H9 (cell line): Measurements from ENCODE around the gene TMC8. TPM values are rescaled to one million over a fixed set of nuclear protein-coding genes. Genes with fewer than 3 reads are reported as not detected.

Experiments
- DNase-seq: peaks from one replicate; pipeline ENCODE4 v3.0.0-alpha.2; 2017
- H2AFZ ChIP-seq: one replicate; pipeline ENCODE4 v1.6.1; 2013; ENCODE audit warnings: mild to moderate bottlenecking, low read length, control low read depth, moderate library complexity
- H2AK5ac ChIP-seq: 2 replicates; pipeline ENCODE4 v1.6.1; 2013; ENCODE audit warnings: low read length, control low read depth, mixed read lengths; ENCODE audit not compliant: insufficient read length
- H2BK120ac ChIP-seq: one replicate; pipeline ENCODE4 v1.6.1; 2013; ENCODE audit warnings: low read depth, mild to moderate bottlenecking, low read length, control low read depth, inconsistent platforms; ENCODE audit not compliant: poor library complexity, severe bottlenecking
- H2BK12ac ChIP-seq: 2 replicates; pipeline ENCODE4 v1.6.1; 2013; ENCODE audit warnings: low read length, control low read depth, mixed read lengths, low read depth; ENCODE audit not compliant: insufficient read length
- H2BK15ac ChIP-seq: 2 replicates; pipeline ENCODE4 v1.6.1; 2013; ENCODE audit warnings: low read depth, low read length, control low read depth
- H2BK20ac ChIP-seq: one replicate; pipeline ENCODE4 v1.6.1; 2013; ENCODE audit warnings: low read depth, mild to moderate bottlenecking, low read length, control low read depth, inconsistent platforms; ENCODE audit not compliant: poor library complexity, severe bottlenecking
- H2BK5ac ChIP-seq: 2 replicates; pipeline ENCODE4 v1.6.1; 2013; ENCODE audit warnings: low read length, control low read depth, mixed read lengths; ENCODE audit not compliant: insufficient read length
- H3K14ac ChIP-seq: 2 replicates; pipeline ENCODE4 v1.6.1; 2013; ENCODE audit warnings: low read length, control low read depth; ENCODE audit not compliant: insufficient read depth
- H3K18ac ChIP-seq: 2 replicates; pipeline ENCODE4 v1.6.1; 2013; ENCODE audit warnings: low read depth, mild to moderate bottlenecking, mixed read lengths, low read length, control low read depth; ENCODE audit not compliant: insufficient read length
- H3K23ac ChIP-seq: 2 replicates; pipeline ENCODE4 v1.6.1; 2013; ENCODE audit warnings: low read length, control low read depth, mixed read lengths, low read depth; ENCODE audit not compliant: insufficient read length
- H3K23me2 ChIP-seq: 2 replicates; pipeline ENCODE4 v1.6.1; 2013; ENCODE audit warnings: low read depth, mild to moderate bottlenecking, mixed read lengths, low read length, control low read depth; ENCODE audit not compliant: insufficient read length, poor library complexity, severe bottlenecking
- H3K27ac ChIP-seq: 2 replicates; pipeline ENCODE4 v1.5.1; 2013; ENCODE audit warnings: low read length, control low read depth, mixed read lengths, low read depth; ENCODE audit not compliant: insufficient read length
- H3K27me3 ChIP-seq: 2 replicates; pipeline ENCODE4 v1.6.1; 2013; ENCODE audit warnings: low read length, control low read depth, inconsistent platforms; ENCODE audit not compliant: insufficient read depth
- H3K4ac ChIP-seq: 2 replicates; pipeline ENCODE4 v1.6.1; 2013; ENCODE audit warnings: low read depth, mild to moderate bottlenecking, control low read depth, inconsistent platforms, low read length, moderate library complexity
- H3K4me1 ChIP-seq: 2 replicates; pipeline ENCODE4 v1.6.1; 2013; ENCODE audit warnings: low read length, control low read depth, inconsistent platforms; ENCODE audit not compliant: insufficient read depth
- H3K4me2 ChIP-seq: 2 replicates; pipeline ENCODE4 v1.6.1; 2013; ENCODE audit warnings: low read length, control low read depth, mixed read lengths; ENCODE audit not compliant: insufficient read length, insufficient read depth
- H3K56ac ChIP-seq: 2 replicates; pipeline ENCODE4 v1.6.1; 2013; ENCODE audit warnings: low read depth, mild to moderate bottlenecking, mixed read lengths, low read length, control low read depth; ENCODE audit not compliant: insufficient read length
- H3K79me1 ChIP-seq: 2 replicates; pipeline ENCODE4 v1.6.1; 2013; ENCODE audit warnings: low read depth, mild to moderate bottlenecking, moderate library complexity, low read length, control low read depth, inconsistent platforms; ENCODE audit not compliant: insufficient read depth, poor library complexity, severe bottlenecking
- H3K79me2 ChIP-seq: 2 replicates; pipeline ENCODE4 v1.6.1; 2013; ENCODE audit warnings: low read length, control low read depth, inconsistent platforms; ENCODE audit not compliant: insufficient read depth
- H3K9ac ChIP-seq: 2 replicates; pipeline ENCODE4 v1.6.1; 2013; ENCODE audit warnings: low read length, control low read depth, mixed read lengths; ENCODE audit not compliant: insufficient read length; ENCODE audit errors: extremely low read depth
- H3K9me3 ChIP-seq: one replicate; pipeline ENCODE4 v1.6.1; 2013; ENCODE audit warnings: low read depth, low read length, inconsistent platforms; ENCODE audit not compliant: control insufficient read depth
- H3T11ph ChIP-seq: one replicate; pipeline ENCODE4 v1.6.1; 2013; ENCODE audit warnings: mild to moderate bottlenecking, low read length, control low read depth, inconsistent platforms
- H4K20me1 ChIP-seq: one replicate; pipeline ENCODE4 v1.6.1; 2013; ENCODE audit not compliant: control insufficient read depth, insufficient read length, insufficient read depth
- H4K5ac ChIP-seq: 2 replicates; pipeline ENCODE4 v1.6.1; 2013; ENCODE audit warnings: low read depth, mild to moderate bottlenecking, mixed read lengths, low read length, control low read depth; ENCODE audit not compliant: insufficient read length
- H4K8ac ChIP-seq: replicated peaks from 2 replicates; pipeline ENCODE4 v1.6.1; 2013; ENCODE audit warnings: low read length, control low read depth, mixed read lengths, low read depth; ENCODE audit not compliant: insufficient read length
- H4K91ac ChIP-seq: 2 replicates; pipeline ENCODE4 v1.6.1; 2013; ENCODE audit warnings: low read depth, mild to moderate bottlenecking, moderate library complexity, mixed read lengths, low read length, control low read depth; ENCODE audit not compliant: insufficient read length
- H3K27ac Mint-ChIP-seq, 3 experiments: 2 replicates in 2 of 3; 3 replicates in 1 of 3; pipeline ENCODE4 v1.8.0; 2020 to 2021; ENCODE audit warnings: mixed read lengths in 3 of 3, mild to moderate bottlenecking in 1 of 3, moderate library complexity in 1 of 3
- H3K27me3 Mint-ChIP-seq: 2 replicates; pipeline ENCODE4 v1.8.0; 2021; ENCODE audit warnings: low read depth, mild to moderate bottlenecking, moderate library complexity, mixed read lengths
- H3K36me3 Mint-ChIP-seq, 3 experiments: 2 replicates in 2 of 3; 3 replicates in 1 of 3; pipeline ENCODE4 v1.8.0; 2020 to 2021; ENCODE audit warnings: low read depth in 3 of 3, mixed read lengths in 3 of 3; ENCODE audit not compliant: insufficient read depth in 1 of 3
- H3K4me1 Mint-ChIP-seq, 2 experiments: 2 replicates each; pipeline ENCODE4 v1.8.0; 2020; ENCODE audit warnings: mixed read lengths in 2 of 2
- H3K4me3 Mint-ChIP-seq, 2 experiments: 2 replicates in 1 of 2; 3 replicates in 1 of 2; pipeline ENCODE4 v1.8.0; 2020 to 2021; ENCODE audit warnings: mild to moderate bottlenecking in 2 of 2, mixed read lengths in 2 of 2, moderate library complexity in 1 of 2
- H3K9me3 Mint-ChIP-seq, 2 experiments: 2 replicates in 1 of 2; 3 replicates in 1 of 2; pipeline ENCODE4 v1.8.0; 2020; ENCODE audit warnings: mild to moderate bottlenecking in 2 of 2, mixed read lengths in 2 of 2, moderate library complexity in 1 of 2
- WGBS: extraction: QIAGEN DNeasy Blood & Tissue Kit; methylation state at CpG from one replicate; pipeline ENCODE4 v1.1.7; 2013; ENCODE audit warnings: missing lambda C conversion rate, low lambda C conversion rate, mixed read lengths; ENCODE audit not compliant: insufficient read length; ENCODE audit errors: extremely low coverage; 5-methylcytosine and 5-hydroxymethylcytosine counted together
- total RNA-seq: library from RNA; stranded (reverse); gene quantifications from 2 replicates; pipeline ENCODE4 v1.2.1, GENCODE V29; 2021
- TF ChIP-seq, protein P1 (sequence below): fragments of 200-600 bp; sonication (generic); conservative IDR thresholded peaks from 3 replicates; pipeline ENCODE4 v1.8.0; 2021; ENCODE audit warnings: antibody characterized with exemption, mild to moderate bottlenecking

The TMC8 gene
- total RNA-seq, 1 experiment from 2014 or later = 1.0 TPM

- peaks cover 32 to 62% (median 50%) of the 10 kb centered on the region in 3 experiments; a peak in 6 of 7 replicates for H3K36me3 Mint-ChIP-seq
- Histone ChIP-seq H2BK12ac (no peak overlapping the region), H4K5ac (no peak overlapping the region), H2BK5ac (no peak overlapping the region), H4K20me1 (no peaks in the 10 kb centered on the region), H2BK20ac (no peak overlapping the region), H3K27me3 (no peaks in the 10 kb centered on the region), H3K4me1 (no peaks in the 10 kb centered on the region), H3T11ph (no peak overlapping the region), H4K91ac (no peak overlapping the region), H2BK15ac (no peak overlapping the region), H2BK120ac (no peak overlapping the region), H3K9me3 (no peaks in the 10 kb centered on the region), H3K4me2 (no peak overlapping the region), H3K9ac (no peak overlapping the region), H3K23me2 (no peaks in the 10 kb centered on the region), H2AK5ac (no peak overlapping the region), H3K56ac (no peak overlapping the region), H3K4ac (no peak overlapping the region), H3K14ac (no peak overlapping the region), H3K23ac (no peak overlapping the region), H3K79me1 (no peaks in the 10 kb centered on the region), H3K18ac (no peak overlapping the region), H3K79me2 (no peaks in the 10 kb centered on the region; the same call in 1 of the 2 replicates), H4K8ac (no peak overlapping the region), H2AFZ (no peak overlapping the region), H3K27ac (no peak overlapping the region)
- H3K4me3 Mint-ChIP-seq = no peak overlapping the region
- DNase-seq = no peak
- no peaks in the 10 kb centered on the region for H3K9me3 Mint-ChIP-seq
- H3K4me1 Mint-ChIP-seq = no peaks in the 10 kb centered on the region
- TF ChIP-seq, protein P1, sequence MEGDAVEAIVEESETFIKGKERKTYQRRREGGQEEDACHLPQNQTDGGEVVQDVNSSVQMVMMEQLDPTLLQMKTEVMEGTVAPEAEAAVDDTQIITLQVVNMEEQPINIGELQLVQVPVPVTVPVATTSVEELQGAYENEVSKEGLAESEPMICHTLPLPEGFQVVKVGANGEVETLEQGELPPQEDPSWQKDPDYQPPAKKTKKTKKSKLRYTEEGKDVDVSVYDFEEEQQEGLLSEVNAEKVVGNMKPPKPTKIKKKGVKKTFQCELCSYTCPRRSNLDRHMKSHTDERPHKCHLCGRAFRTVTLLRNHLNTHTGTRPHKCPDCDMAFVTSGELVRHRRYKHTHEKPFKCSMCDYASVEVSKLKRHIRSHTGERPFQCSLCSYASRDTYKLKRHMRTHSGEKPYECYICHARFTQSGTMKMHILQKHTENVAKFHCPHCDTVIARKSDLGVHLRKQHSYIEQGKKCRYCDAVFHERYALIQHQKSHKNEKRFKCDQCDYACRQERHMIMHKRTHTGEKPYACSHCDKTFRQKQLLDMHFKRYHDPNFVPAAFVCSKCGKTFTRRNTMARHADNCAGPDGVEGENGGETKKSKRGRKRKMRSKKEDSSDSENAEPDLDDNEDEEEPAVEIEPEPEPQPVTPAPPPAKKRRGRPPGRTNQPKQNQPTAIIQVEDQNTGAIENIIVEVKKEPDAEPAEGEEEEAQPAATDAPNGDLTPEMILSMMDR = no peak
- no CpG with 5 or more reads among the region's 1 CpG for WGBS
- no peak overlapping the region for H3K27ac Mint-ChIP-seq
- no peaks in the 10 kb centered on the region for H3K27me3 Mint-ChIP-seq
Measured at GRCh38 chr17:78088529-78088928, 42.0 kb upstream of the TMC8 start.
